Cardiac muscle cell (in vitro differentiated cells and primary cell): ENCODE data around the gene ZNF462. TPM values are rescaled to one million over a fixed set of nuclear protein-coding genes. Genes with fewer than 3 reads are reported as not detected.

ENCODE experiments used
- DNase-seq, 2 donors: peaks; one replicate each; pipeline versions ENCODE4 v3.0.0 to v3.0.0-alpha.2; 2010 to 2017; ENCODE audit warnings: low read depth in 1 of 2, low spot score in 1 of 2
- H3K27ac ChIP-seq: fragments of 200-600 bp; sonication (generic); 2 replicates; pipeline ENCODE4 v1.5.1; 2016
- H3K27me3 ChIP-seq: fragments of 200-600 bp; sonication (generic); 2 replicates; pipeline ENCODE4 v1.6.0; 2016; ENCODE audit warnings: control low read depth
- H3K36me3 ChIP-seq: fragments of 200-600 bp; sonication (generic); 2 replicates; pipeline ENCODE4 v1.5.1; 2016; ENCODE audit warnings: control low read depth
- H3K4me1 ChIP-seq: fragments of 200-600 bp; sonication (generic); 2 replicates; pipeline ENCODE4 v1.8.1; 2017; ENCODE audit warnings: low read depth, mild to moderate bottlenecking, mixed run types
- H3K4me3 ChIP-seq: fragments of 200-600 bp; sonication (generic); 2 replicates; pipeline ENCODE4 v1.5.1; 2016; ENCODE audit warnings: mild to moderate bottlenecking
- H3K9me3 ChIP-seq: fragments of 200-600 bp; sonication (generic); 2 replicates; pipeline ENCODE4 v1.5.1; 2017; ENCODE audit warnings: low read depth, mild to moderate bottlenecking, control low read depth
- CTCF ChIP-seq: IDR thresholded peaks from 2 replicates; pipeline ENCODE4 v1.5.1; 2012; ENCODE audit warnings: low read depth, mild to moderate bottlenecking, low read length
- polyA plus RNA-seq: library from polyadenylated mRNA; unstranded; fragments of >200 nt; fragmentation: Nextera tagmentation; extraction: Ambion mirVana; gene quantifications from 2 replicates; pipeline ENCODE4 v1.2.1, GENCODE V29; 2016
- total RNA-seq: library from RNA; depleted of rRNA; stranded (reverse); fragments of >200 nt; gene quantifications from 2 replicates; pipeline ENCODE4 v1.2.3, GENCODE V29; 2016

Gene ZNF462
- total and polyA plus RNA-seq, 2 experiments from 2014 or later: 12.7 to 36.8 TPM

- Histone ChIP-seq H3K27ac (no peak overlapping the region), H3K27me3 (no peaks in the 10 kb centered on the region), H3K4me1 (peaks cover 11% of the 10 kb centered on the region), H3K4me3 (no peak overlapping the region), H3K9me3 (no peaks in the 10 kb centered on the region), H3K36me3 (no peaks in the 10 kb centered on the region)
- TF ChIP-seq CTCF: no peak
- DNase-seq: peak in 1 of 2 donors; percentile 50
Observed at GRCh38 chr9:106869028-106869427, 6.1 kb downstream of the ZNF462 start.

- DNase-seq: peak in 1 of 2 donors; percentile 81
- no peaks in the 10 kb centered on the region for H3K36me3 ChIP-seq
- no peak overlapping the region for H3K4me3 ChIP-seq
- no peak for TF ChIP-seq CTCF
- H3K4me1 ChIP-seq: peaks cover 13% of the 10 kb centered on the region
- H3K27ac ChIP-seq: no peak overlapping the region
- no peaks in the 10 kb centered on the region for H3K9me3 ChIP-seq
- H3K27me3 ChIP-seq: no peaks in the 10 kb centered on the region
Observed at GRCh38 chr9:106869458-106869857, 6.5 kb downstream of the ZNF462 start.

- H3K36me3 ChIP-seq: no peaks in the 10 kb centered on the region
- H3K27me3 ChIP-seq: no peaks in the 10 kb centered on the region
- no peak for TF ChIP-seq CTCF
- H3K27ac ChIP-seq: no peak overlapping the region
- peak in 1 of 2 donors; percentile 31 for DNase-seq
- H3K4me1 ChIP-seq: peaks cover 4% of the 10 kb centered on the region
- H3K4me3 ChIP-seq: no peak overlapping the region
- no peaks in the 10 kb centered on the region for H3K9me3 ChIP-seq
Observed at GRCh38 chr9:106872641-106873040, 9.7 kb downstream of the ZNF462 start.

GRCh38 chr9:106874031-106874430, 11.1 kb downstream of the ZNF462 start:
- H3K4me1 ChIP-seq: peaks cover 14% of the 10 kb centered on the region
- H3K27me3 ChIP-seq: no peaks in the 10 kb centered on the region
- H3K9me3 ChIP-seq: no peaks in the 10 kb centered on the region
- no peak for DNase-seq
- no peak overlapping the region for H3K4me3 ChIP-seq
- H3K36me3 ChIP-seq: no peaks in the 10 kb centered on the region
- TF ChIP-seq CTCF: no peak
- H3K27ac ChIP-seq: no peak overlapping the region

GRCh38 chr9:106874652-106875051, 11.7 kb downstream of the ZNF462 start:
- Histone ChIP-seq H3K9me3 (no peaks in the 10 kb centered on the region), H3K27ac (no peak overlapping the region), H3K36me3 (no peaks in the 10 kb centered on the region), H3K27me3 (no peaks in the 10 kb centered on the region), H3K4me3 (no peak overlapping the region), H3K4me1 (peaks cover 19% of the 10 kb centered on the region)
- no peak for TF ChIP-seq CTCF
- no peak for DNase-seq

GRCh38 chr9:106875529-106875928, 12.6 kb downstream of the ZNF462 start:
- Histone ChIP-seq H3K4me1 (peaks cover 25% of the 10 kb centered on the region), H3K27me3 (no peaks in the 10 kb centered on the region), H3K36me3 (no peaks in the 10 kb centered on the region), H3K9me3 (no peaks in the 10 kb centered on the region), H3K4me3 (no peak overlapping the region), H3K27ac (no peak overlapping the region)
- DNase-seq: no peak
- TF ChIP-seq CTCF: no peak
